Measurements from ENCODE around the gene SPI1. TPM values are rescaled to one million over a fixed set of nuclear protein-coding genes. Genes with fewer than 3 reads are reported as not detected.

The SPI1 gene
- total RNA-seq, 1 experiment from 2014 or later: not detected

- no peak for DNase-seq (ENCODE audit: low read depth)
Measured at GRCh38 chr11:47406896-47407745, 28.8 kb upstream of the SPI1 start.

GRCh38 chr11:47403571-47403970, 25.2 kb upstream of the SPI1 start:
- DNase-seq (ENCODE audit: low read depth): no peak

GRCh38 chr11:47403135-47403534, 24.8 kb upstream of the SPI1 start:
- DNase-seq (ENCODE audit: low read depth): no peak

GRCh38 chr11:47400768-47401279, 22.5 kb upstream of the SPI1 start:
- DNase-seq (ENCODE audit: low read depth): no peak

GRCh38 chr11:47399860-47400767, 21.8 kb upstream of the SPI1 start:
- DNase-seq (ENCODE audit: low read depth): no peak

- DNase-seq (ENCODE audit: low read depth): no peak
Measured at GRCh38 chr11:47398551-47398950, 20.2 kb upstream of the SPI1 start.

GRCh38 chr11:47398011-47398410, 19.7 kb upstream of the SPI1 start:
- no peak for DNase-seq (ENCODE audit: low read depth)

GRCh38 chr11:47396049-47396320, 17.6 kb upstream of the SPI1 start:
- DNase-seq (ENCODE audit: low read depth): no peak

- no peak for DNase-seq (ENCODE audit: low read depth)
Measured at GRCh38 chr11:47395223-47396048, 17.1 kb upstream of the SPI1 start.

- DNase-seq (ENCODE audit: low read depth): no peak
Measured at GRCh38 chr11:47394322-47395222, 16.2 kb upstream of the SPI1 start.

- DNase-seq (ENCODE audit: low read depth): no peak
Measured at GRCh38 chr11:47394050-47394321, 15.6 kb upstream of the SPI1 start.

GRCh38 chr11:47393163-47394049, 15.1 kb upstream of the SPI1 start:
- peak; percentile 57 for DNase-seq (ENCODE audit: low read depth)

GRCh38 chr11:47392546-47393162, 14.3 kb upstream of the SPI1 start:
- DNase-seq (ENCODE audit: low read depth): no peak

- DNase-seq (ENCODE audit: low read depth): no peak
Measured at GRCh38 chr11:47391711-47392432, 13.5 kb upstream of the SPI1 start.

- no peak for DNase-seq (ENCODE audit: low read depth)
Measured at GRCh38 chr11:47391077-47391583, 12.8 kb upstream of the SPI1 start.

GRCh38 chr11:47390422-47390760, 12.0 kb upstream of the SPI1 start:
- DNase-seq (ENCODE audit: low read depth): no peak

GRCh38 chr11:47389577-47390421, 11.5 kb upstream of the SPI1 start:
- DNase-seq (ENCODE audit: low read depth): no peak

Measured in M059J (cell line).